ENCODE measurements around the gene TLL2. TPM values are rescaled to one million over a fixed set of nuclear protein-coding genes. Genes with fewer than 3 reads are reported as not detected.

Gene TLL2
- polyA plus RNA-seq, 4 donors: 0.46 to 1.6 (median 0.54) TPM; not detected in 1

DNA sequence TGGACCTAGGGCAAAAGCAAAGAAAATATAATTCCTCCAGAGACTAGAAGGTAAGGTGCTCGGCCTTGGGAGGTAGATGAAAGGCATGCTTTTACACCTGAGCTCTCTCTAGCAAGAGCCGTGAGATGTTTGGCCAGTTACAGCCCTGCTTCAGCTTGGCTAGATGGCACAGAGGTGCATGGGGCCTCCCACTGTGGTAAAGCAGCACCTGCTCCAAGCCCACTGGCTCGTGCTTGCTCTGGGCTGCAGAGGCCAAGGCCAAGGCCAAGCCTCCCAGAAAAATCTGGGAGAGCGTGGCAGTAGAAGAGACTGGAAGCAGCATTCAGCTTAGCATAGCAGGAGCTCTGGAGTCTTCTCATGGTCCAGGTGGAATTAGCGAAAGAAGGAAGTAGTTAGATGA lies 123.9 kb downstream of the TLL2 start:
- FAIRE-seq (no peak), DNase-seq (no peak)
- WGBS, 3 donors: 47 to 76% (median 60%) methylated on average over 5 of the region's 5 CpGs
- H3K4me3 ChIP-seq (ENCODE audit: low read depth in 1 of 3, low read length in 3 of 3): no peak overlapping the region
- peaks cover 0 to 30% (median 0%) of the 10 kb centered on the region in 3 donors for H3K27me3 ChIP-seq (ENCODE audit: control insufficient read depth in 3 of 3, insufficient read depth in 3 of 3, low read length in 3 of 3)
- H3K27ac ChIP-seq (ENCODE audit: low read depth in 1 of 3, low read length in 2 of 3): no peak overlapping the region
- H3K36me3 ChIP-seq (ENCODE audit: control insufficient read depth in 3 of 3, insufficient read depth in 2 of 3, low read depth in 1 of 3, low read length in 3 of 3): no peaks in the 10 kb centered on the region
- no peaks in the 10 kb centered on the region for H3K4me1 ChIP-seq (ENCODE audit: control insufficient read depth in 3 of 3, insufficient read depth in 2 of 3, low read depth in 1 of 3, low read length in 2 of 3)
- H3K9me3 ChIP-seq (ENCODE audit: control insufficient read depth in 2 of 2, insufficient read depth in 1 of 2, low read depth in 1 of 2, low read length in 1 of 2): no peaks in the 10 kb centered on the region

DNA sequence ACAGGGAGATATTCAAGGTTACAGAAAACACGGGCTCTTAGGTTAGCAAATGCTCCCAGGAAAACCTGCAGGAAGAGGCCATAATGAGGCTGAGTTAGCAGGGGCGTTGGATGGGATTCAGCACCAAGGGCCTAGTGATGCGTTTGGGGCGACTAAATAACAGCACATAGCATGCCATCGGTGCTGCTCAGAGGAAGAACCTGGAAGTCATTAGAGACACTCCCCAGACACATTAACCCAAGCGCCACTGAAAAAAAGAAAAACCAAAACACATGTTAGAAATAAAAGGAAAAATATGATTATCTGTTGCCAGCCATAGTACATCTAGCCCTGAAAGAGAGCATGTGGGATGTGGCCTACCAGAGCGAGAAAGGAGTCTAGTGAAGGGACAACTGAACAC lies 126.1 kb downstream of the TLL2 start:
- 85 to 91% (median 87%) methylated on average over 7 of the region's 7 CpGs for WGBS, 3 donors
- no peak overlapping the region for H3K27ac ChIP-seq (ENCODE audit: low read depth in 1 of 3, low read length in 2 of 3)
- peaks cover 0 to 23% (median 0%) of the 10 kb centered on the region in 3 donors for H3K27me3 ChIP-seq (ENCODE audit: control insufficient read depth in 3 of 3, insufficient read depth in 3 of 3, low read length in 3 of 3)
- H3K4me3 ChIP-seq (ENCODE audit: low read depth in 1 of 3, low read length in 3 of 3): no peak overlapping the region
- H3K36me3 ChIP-seq (ENCODE audit: control insufficient read depth in 3 of 3, insufficient read depth in 2 of 3, low read depth in 1 of 3, low read length in 3 of 3): no peaks in the 10 kb centered on the region
- no peak for FAIRE-seq
- H3K9me3 ChIP-seq (ENCODE audit: control insufficient read depth in 2 of 2, insufficient read depth in 1 of 2, low read depth in 1 of 2, low read length in 1 of 2): no peaks in the 10 kb centered on the region
- no peak for DNase-seq
- H3K4me1 ChIP-seq (ENCODE audit: control insufficient read depth in 3 of 3, insufficient read depth in 2 of 3, low read depth in 1 of 3, low read length in 2 of 3): no peaks in the 10 kb centered on the region

DNA sequence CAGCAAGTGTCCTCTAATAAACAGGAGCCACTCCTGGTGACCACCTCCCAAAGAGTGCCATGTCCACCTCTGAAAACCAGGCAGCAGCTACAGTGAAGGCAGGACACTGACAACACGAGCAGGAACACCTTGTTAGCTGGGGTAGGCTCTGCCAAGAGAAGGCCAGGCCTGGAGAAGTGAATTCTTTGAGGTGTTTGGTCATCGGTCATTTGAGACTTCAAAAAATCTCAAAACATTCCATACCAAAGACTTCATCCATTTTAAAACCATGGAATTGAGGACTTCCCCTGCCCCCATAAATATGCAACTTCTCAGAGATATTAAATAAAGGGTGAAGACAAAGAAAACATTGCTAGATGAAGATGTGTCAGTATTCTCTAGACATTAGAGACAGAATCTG lies 126.6 kb downstream of the TLL2 start:
- no peak overlapping the region for H3K4me3 ChIP-seq (ENCODE audit: low read depth in 1 of 3, low read length in 3 of 3)
- H3K27me3 ChIP-seq (ENCODE audit: control insufficient read depth in 3 of 3, insufficient read depth in 3 of 3, low read length in 3 of 3): peaks cover 0 to 23% (median 2%) of the 10 kb centered on the region in 3 donors
- H3K4me1 ChIP-seq (ENCODE audit: control insufficient read depth in 3 of 3, insufficient read depth in 2 of 3, low read depth in 1 of 3, low read length in 2 of 3): no peaks in the 10 kb centered on the region
- peaks cover 0 to 1% of the 10 kb centered on the region in 2 donors for H3K9me3 ChIP-seq (ENCODE audit: control insufficient read depth in 2 of 2, insufficient read depth in 1 of 2, low read depth in 1 of 2, low read length in 1 of 2)
- no peak for DNase-seq
- no peak overlapping the region for H3K27ac ChIP-seq (ENCODE audit: low read depth in 1 of 3, low read length in 2 of 3)
- FAIRE-seq: no peak
- H3K36me3 ChIP-seq (ENCODE audit: control insufficient read depth in 3 of 3, insufficient read depth in 2 of 3, low read depth in 1 of 3, low read length in 3 of 3): no peaks in the 10 kb centered on the region
- 73 to 75% (median 75%) methylated on average over 2 of the region's 2 CpGs for WGBS, 3 donors

DNA sequence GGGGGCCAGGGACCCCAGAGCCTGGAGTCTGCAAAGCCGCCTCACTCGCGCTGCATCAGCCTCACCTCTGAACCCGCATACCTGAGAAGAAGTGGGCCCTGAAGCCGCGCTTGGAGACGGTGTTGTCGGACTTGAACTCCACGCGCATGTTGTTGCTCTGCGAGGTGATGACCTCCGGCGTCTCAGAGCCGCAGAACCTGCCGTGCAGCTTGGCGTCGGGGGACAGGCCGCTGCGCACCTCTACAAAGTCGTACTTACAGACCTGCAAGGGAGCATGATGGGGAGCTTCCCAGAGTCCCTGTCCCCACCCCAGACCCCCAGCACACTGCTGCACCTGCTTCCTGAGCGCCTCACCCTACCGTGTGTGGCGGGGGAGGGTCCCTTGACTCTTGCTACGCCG lies 129.2 kb downstream of the TLL2 start:
- no peak for FAIRE-seq
- no peak for DNase-seq

DNA sequence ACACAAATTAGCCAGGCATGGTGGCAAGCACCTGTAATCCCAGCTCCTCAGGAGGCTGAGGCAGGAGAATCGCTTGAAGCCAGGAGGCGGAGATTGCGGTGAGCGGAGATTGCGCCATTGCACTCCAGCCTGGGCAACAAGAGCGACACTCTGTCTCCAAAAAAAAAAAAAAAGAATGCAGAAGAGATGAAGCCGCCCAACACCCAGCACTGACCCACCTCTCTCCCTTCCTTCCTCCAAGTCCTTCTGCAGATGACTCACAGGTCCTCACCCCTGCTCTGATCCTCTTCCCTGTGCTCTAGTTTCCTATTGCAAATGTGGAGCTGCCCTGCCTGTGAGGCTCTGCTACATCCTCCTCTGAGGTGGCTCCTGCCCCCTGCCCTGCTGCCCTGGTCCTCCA lies 132.9 kb downstream of the TLL2 start:
- H3K36me3 ChIP-seq (ENCODE audit: control insufficient read depth in 3 of 3, insufficient read depth in 2 of 3, low read depth in 1 of 3, low read length in 3 of 3): no peaks in the 10 kb centered on the region
- no peak overlapping the region for H3K4me3 ChIP-seq (ENCODE audit: low read depth in 1 of 3, low read length in 3 of 3)
- DNase-seq: no peak
- H3K27me3 ChIP-seq (ENCODE audit: control insufficient read depth in 3 of 3, insufficient read depth in 3 of 3, low read length in 3 of 3): peaks cover 0 to 3% (median 2%) of the 10 kb centered on the region in 3 donors
- no peaks in the 10 kb centered on the region for H3K4me1 ChIP-seq (ENCODE audit: control insufficient read depth in 3 of 3, insufficient read depth in 2 of 3, low read depth in 1 of 3, low read length in 2 of 3)
- no peak overlapping the region for H3K27ac ChIP-seq (ENCODE audit: low read depth in 1 of 3, low read length in 2 of 3)
- 88 to 98% (median 98%) methylated on average over 7 of the region's 7 CpGs for WGBS, 3 donors
- no peak for FAIRE-seq
- peaks cover 0 to 3% of the 10 kb centered on the region in 2 donors for H3K9me3 ChIP-seq (ENCODE audit: control insufficient read depth in 2 of 2, insufficient read depth in 1 of 2, low read depth in 1 of 2, low read length in 1 of 2)

More for the DNA sequence above, 129.2 kb downstream of the TLL2 start:
- 73 to 84% (median 78%) methylated on average over 25 of the region's 25 CpGs for WGBS, 3 donors
- H3K4me1 ChIP-seq (ENCODE audit: control insufficient read depth in 3 of 3, insufficient read depth in 2 of 3, low read depth in 1 of 3, low read length in 2 of 3): no peaks in the 10 kb centered on the region
- peaks cover 0 to 3% of the 10 kb centered on the region in 2 donors for H3K9me3 ChIP-seq (ENCODE audit: control insufficient read depth in 2 of 2, insufficient read depth in 1 of 2, low read depth in 1 of 2, low read length in 1 of 2)
- H3K4me3 ChIP-seq (ENCODE audit: low read depth in 1 of 3, low read length in 3 of 3): no peak overlapping the region
- H3K27me3 ChIP-seq (ENCODE audit: control insufficient read depth in 3 of 3, insufficient read depth in 3 of 3, low read length in 3 of 3): peaks cover 0 to 13% (median 2%) of the 10 kb centered on the region in 3 donors
- H3K36me3 ChIP-seq (ENCODE audit: control insufficient read depth in 3 of 3, insufficient read depth in 2 of 3, low read depth in 1 of 3, low read length in 3 of 3): no peaks in the 10 kb centered on the region
- no peak overlapping the region for H3K27ac ChIP-seq (ENCODE audit: low read depth in 1 of 3, low read length in 2 of 3)

DNA sequence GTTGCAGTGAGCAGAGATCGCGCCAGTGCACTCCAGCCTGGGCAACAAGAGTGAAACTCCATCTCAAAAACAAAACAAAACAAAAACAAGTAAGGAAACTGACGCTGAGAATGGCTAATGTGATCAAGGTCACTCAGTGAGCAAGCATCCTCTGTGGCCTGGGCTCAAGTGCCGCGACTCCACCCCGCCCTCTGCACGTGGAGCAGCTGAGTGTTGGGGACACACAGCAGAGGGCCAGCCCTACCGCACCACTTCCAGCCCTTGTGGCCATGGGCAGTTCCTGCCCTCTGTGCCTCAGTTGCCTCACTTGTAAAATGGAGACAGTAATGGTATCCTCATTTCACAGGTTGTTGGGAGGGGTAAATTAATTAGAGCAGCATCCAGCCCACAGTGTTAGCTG lies 134.0 kb downstream of the TLL2 start:
- DNase-seq (no peak), FAIRE-seq (no peak)
- Histone ChIP-seq H3K4me3 (ENCODE audit: low read depth in 1 of 3, low read length in 3 of 3) (no peak overlapping the region), H3K27me3 (ENCODE audit: control insufficient read depth in 3 of 3, insufficient read depth in 3 of 3, low read length in 3 of 3) (peaks cover 0 to 2% (median 0%) of the 10 kb centered on the region in 3 donors), H3K27ac (ENCODE audit: low read depth in 1 of 3, low read length in 2 of 3) (no peak overlapping the region), H3K4me1 (ENCODE audit: control insufficient read depth in 3 of 3, insufficient read depth in 2 of 3, low read depth in 1 of 3, low read length in 2 of 3) (peaks cover 0 to 4% (median 0%) of the 10 kb centered on the region in 3 donors), H3K36me3 (ENCODE audit: control insufficient read depth in 3 of 3, insufficient read depth in 2 of 3, low read depth in 1 of 3, low read length in 3 of 3) (no peaks in the 10 kb centered on the region), H3K9me3 (ENCODE audit: control insufficient read depth in 2 of 2, insufficient read depth in 1 of 2, low read depth in 1 of 2, low read length in 1 of 2) (peaks cover 0 to 3% of the 10 kb centered on the region in 2 donors)
- WGBS, 3 donors: 73 to 81% (median 79%) methylated on average over 8 of the region's 8 CpGs

DNA sequence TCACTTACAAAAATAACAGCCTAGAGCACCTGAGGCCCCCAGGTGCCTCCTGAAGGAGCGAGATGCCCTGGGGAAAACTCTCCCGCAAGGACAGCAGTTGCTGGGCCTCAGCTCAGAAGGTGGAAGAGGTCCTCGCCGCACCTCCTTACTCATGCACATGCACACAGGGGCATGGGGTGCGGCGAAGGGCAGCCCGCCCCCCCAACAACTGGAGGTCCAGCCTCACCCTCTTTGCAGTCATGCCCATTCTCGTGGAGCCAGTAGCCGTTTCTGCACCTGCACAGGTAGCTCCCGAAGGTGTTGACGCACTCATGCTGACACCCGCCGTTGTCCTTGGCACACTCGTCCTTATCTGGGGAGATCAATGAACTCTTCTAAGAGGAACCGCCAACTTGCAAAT lies 135.0 kb downstream of the TLL2 start:
- Histone ChIP-seq H3K9me3 (ENCODE audit: control insufficient read depth in 2 of 2, insufficient read depth in 1 of 2, low read depth in 1 of 2, low read length in 1 of 2) (peaks cover 0 to 3% of the 10 kb centered on the region in 2 donors), H3K4me1 (ENCODE audit: control insufficient read depth in 3 of 3, insufficient read depth in 2 of 3, low read depth in 1 of 3, low read length in 2 of 3) (peaks cover 0 to 7% (median 0%) of the 10 kb centered on the region in 3 donors), H3K27ac (ENCODE audit: low read depth in 1 of 3, low read length in 2 of 3) (no peak overlapping the region), H3K27me3 (ENCODE audit: control insufficient read depth in 3 of 3, insufficient read depth in 3 of 3, low read length in 3 of 3) (peaks cover 0 to 2% (median 0%) of the 10 kb centered on the region in 3 donors), H3K36me3 (ENCODE audit: control insufficient read depth in 3 of 3, insufficient read depth in 2 of 3, low read depth in 1 of 3, low read length in 3 of 3) (no peaks in the 10 kb centered on the region), H3K4me3 (ENCODE audit: low read depth in 1 of 3, low read length in 3 of 3) (no peak overlapping the region)
- WGBS, 3 donors: 33 to 78% (median 57%) methylated on average over 15 of the region's 15 CpGs
- no peak for DNase-seq
- FAIRE-seq: no peak

DNA sequence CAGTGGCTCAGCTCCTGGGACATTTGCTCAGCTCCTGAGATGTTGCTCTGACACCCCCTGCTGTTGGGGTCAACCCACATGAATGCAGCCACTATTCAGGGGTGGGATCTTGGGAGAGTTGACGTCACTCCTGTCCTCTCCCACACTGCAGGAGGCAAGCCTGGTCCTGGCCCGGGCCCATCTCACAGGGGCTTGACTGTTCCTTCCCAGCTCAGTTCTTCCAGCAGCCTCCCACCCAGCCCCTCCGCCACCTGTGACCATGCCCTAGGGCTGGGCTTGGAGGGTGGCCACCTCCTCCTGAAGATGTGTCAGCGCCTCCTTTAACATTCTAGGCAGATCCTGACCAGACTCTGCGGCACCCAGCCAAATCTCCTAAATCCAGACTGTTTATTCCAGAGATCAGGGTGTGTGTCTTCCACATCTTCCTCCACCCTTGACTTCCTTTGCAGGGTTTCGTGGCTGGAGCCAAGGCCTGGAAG lies 135.9 kb downstream of the TLL2 start:
- Histone ChIP-seq H3K4me1 (ENCODE audit: control insufficient read depth in 3 of 3, insufficient read depth in 2 of 3, low read depth in 1 of 3, low read length in 2 of 3) (peaks cover 0 to 7% (median 0%) of the 10 kb centered on the region in 3 donors), H3K4me3 (ENCODE audit: low read depth in 1 of 3, low read length in 3 of 3) (no peak overlapping the region), H3K36me3 (ENCODE audit: control insufficient read depth in 3 of 3, insufficient read depth in 2 of 3, low read depth in 1 of 3, low read length in 3 of 3) (no peaks in the 10 kb centered on the region), H3K27ac (ENCODE audit: low read depth in 1 of 3, low read length in 2 of 3) (no peak overlapping the region), H3K9me3 (ENCODE audit: control insufficient read depth in 2 of 2, insufficient read depth in 1 of 2, low read depth in 1 of 2, low read length in 1 of 2) (peaks cover 0 to 3% of the 10 kb centered on the region in 2 donors), H3K27me3 (ENCODE audit: control insufficient read depth in 3 of 3, insufficient read depth in 3 of 3, low read length in 3 of 3) (peaks cover 0 to 2% (median 0%) of the 10 kb centered on the region in 3 donors)
- DNase-seq: no peak
- whole genome bisulfite sequencing, 3 donors: 67 to 84% (median 70%) methylated on average over 6 of the region's 6 CpGs
- FAIRE-seq: no peak

DNA sequence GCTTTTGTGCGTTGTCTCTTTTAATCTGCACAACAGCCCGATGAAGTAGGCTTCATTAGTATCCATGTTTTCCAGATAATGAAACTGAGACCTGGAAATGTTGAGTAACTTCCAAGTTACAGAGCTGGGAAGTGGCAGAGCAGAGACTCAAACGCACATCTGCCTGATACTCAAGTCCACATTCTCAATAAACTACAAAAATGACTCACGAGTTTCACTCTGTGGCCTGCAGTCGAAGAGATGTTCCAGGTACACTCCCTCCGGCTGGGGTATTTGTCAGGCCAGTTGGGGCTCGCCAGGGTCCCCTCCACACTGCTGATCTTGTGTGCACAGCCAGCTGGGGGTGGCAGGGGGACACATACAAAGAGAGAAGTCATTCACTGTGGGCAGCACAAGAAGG lies 137.2 kb downstream of the TLL2 start:
- no peak overlapping the region for H3K27ac ChIP-seq (ENCODE audit: low read depth in 1 of 3, low read length in 2 of 3)
- WGBS, 3 donors: 61 to 72% (median 65%) methylated on average over 7 of the region's 7 CpGs
- DNase-seq: no peak
- no peaks in the 10 kb centered on the region for H3K36me3 ChIP-seq (ENCODE audit: control insufficient read depth in 3 of 3, insufficient read depth in 2 of 3, low read depth in 1 of 3, low read length in 3 of 3)
- no peaks in the 10 kb centered on the region for H3K9me3 ChIP-seq (ENCODE audit: control insufficient read depth in 2 of 2, insufficient read depth in 1 of 2, low read depth in 1 of 2, low read length in 1 of 2)
- no peak overlapping the region for H3K4me3 ChIP-seq (ENCODE audit: low read depth in 1 of 3, low read length in 3 of 3)
- FAIRE-seq: no peak
- H3K27me3 ChIP-seq (ENCODE audit: control insufficient read depth in 3 of 3, insufficient read depth in 3 of 3, low read length in 3 of 3): no peaks in the 10 kb centered on the region
- H3K4me1 ChIP-seq (ENCODE audit: control insufficient read depth in 3 of 3, insufficient read depth in 2 of 3, low read depth in 1 of 3, low read length in 2 of 3): peaks cover 0 to 7% (median 0%) of the 10 kb centered on the region in 3 donors
